GM19328 (cell line): ENCODE data around the gene ADGRG4.

Experiments
- ATAC-seq: cut with Tn5 transposase; IDR thresholded peaks from one replicate; pipeline ENCODE4 v1.9.1; 2021; ENCODE audit warnings: mild to moderate bottlenecking, moderate library complexity; ENCODE audit not compliant: unreplicated experiment

ADGRG4 gene

GRCh38 chrX:136292656-136293055, 8.1 kb upstream of the ADGRG4 start:
- no peak for ATAC-seq

GRCh38 chrX:136295380-136295779, 5.4 kb upstream of the ADGRG4 start:
- ATAC-seq, result no peak

- ATAC-seq, result no peak
Observed at GRCh38 chrX:136303041-136303440, 2.3 kb downstream of the ADGRG4 start.

- ATAC-seq, result no peak
Observed at GRCh38 chrX:136304493-136304892, 3.7 kb downstream of the ADGRG4 start.

- no peak for ATAC-seq
Observed at GRCh38 chrX:136306182-136306581, 5.4 kb downstream of the ADGRG4 start.

GRCh38 chrX:136307471-136307870, 6.7 kb downstream of the ADGRG4 start:
- ATAC-seq, result no peak

GRCh38 chrX:136310411-136310810, 9.6 kb downstream of the ADGRG4 start:
- ATAC-seq, result no peak

GRCh38 chrX:136318156-136318555, 17.4 kb downstream of the ADGRG4 start:
- no peak for ATAC-seq

- no peak for ATAC-seq
Observed at GRCh38 chrX:136318895-136319597, 18.3 kb downstream of the ADGRG4 start.

GRCh38 chrX:136319600-136319999, 18.8 kb downstream of the ADGRG4 start:
- ATAC-seq, result no peak

- ATAC-seq, result no peak
Observed at GRCh38 chrX:136321532-136321931, 20.8 kb downstream of the ADGRG4 start.

GRCh38 chrX:136322064-136322463, 21.3 kb downstream of the ADGRG4 start:
- ATAC-seq, result no peak

- no peak for ATAC-seq
Observed at GRCh38 chrX:136325377-136325776, 24.6 kb downstream of the ADGRG4 start.

- ATAC-seq, result no peak
Observed at GRCh38 chrX:136328933-136329332, 28.2 kb downstream of the ADGRG4 start.

- ATAC-seq, result no peak
Observed at GRCh38 chrX:136336623-136337022, 35.9 kb downstream of the ADGRG4 start.

- ATAC-seq, result no peak
Observed at GRCh38 chrX:136339702-136340101, 38.9 kb downstream of the ADGRG4 start.

- ATAC-seq, result no peak
Observed at GRCh38 chrX:136344320-136344719, 43.6 kb downstream of the ADGRG4 start.

GRCh38 chrX:136346506-136346905, 45.7 kb downstream of the ADGRG4 start:
- ATAC-seq, result no peak

- ATAC-seq, result no peak
Observed at GRCh38 chrX:136347706-136348105, 46.9 kb downstream of the ADGRG4 start.

GRCh38 chrX:136353526-136354093, 52.8 kb downstream of the ADGRG4 start:
- no peak for ATAC-seq

- no peak for ATAC-seq
Observed at GRCh38 chrX:136354201-136354600, 53.4 kb downstream of the ADGRG4 start.

- ATAC-seq, result no peak
Observed at GRCh38 chrX:136369377-136369776, 68.6 kb downstream of the ADGRG4 start.

- ATAC-seq, result no peak
Observed at GRCh38 chrX:136376713-136377112, 76.0 kb downstream of the ADGRG4 start.
